ENCODE measurements around the gene ZDHHC14. TPM values are rescaled to one million over a fixed set of nuclear protein-coding genes. Genes with fewer than 3 reads are reported as not detected.

The ZDHHC14 gene
- total RNA-seq, 2 experiments from 2014 or later, result 1.7 to 2.5 TPM

- CTCF ChIA-PET, result no interaction called here
Observed at GRCh38 chr6:157412791-157413190, 31.8 kb downstream of the ZDHHC14 start.

GRCh38 chr6:157420497-157420896 lies 39.5 kb downstream of the ZDHHC14 start:
- Mint-ChIP-seq H3K9me3 (peaks cover 3% of the 10 kb centered on the region), H3K4me1 (ENCODE audit: low read depth) (peaks cover 4% of the 10 kb centered on the region), H3K27ac (no peak overlapping the region), H3K36me3 (ENCODE audit: low read depth) (peaks cover 1% of the 10 kb centered on the region), H3K4me3 (no peak overlapping the region), H3K27me3 (no peaks in the 10 kb centered on the region)
- ChIA-PET POLR2A (no interaction called here), CTCF (no interaction called here)
- intact Hi-C loops (cut with micrococcal nuclease), result no loop called here
- TF ChIP-seq CTCF (IDR thresholded peaks at IDR 0.05), result no peak
- no peak for DNase-seq
- ATAC-seq, result peak; percentile 39

More at GRCh38 chr6:157412791-157413190, 31.8 kb downstream of the ZDHHC14 start:
- Mint-ChIP-seq H3K4me1 (ENCODE audit: low read depth) (no peaks in the 10 kb centered on the region), H3K36me3 (ENCODE audit: low read depth) (no peaks in the 10 kb centered on the region), H3K4me3 (no peak overlapping the region), H3K27me3 (no peaks in the 10 kb centered on the region), H3K9me3 (no peaks in the 10 kb centered on the region), H3K27ac (no peak overlapping the region)
- intact Hi-C loops (cut with micrococcal nuclease), result no loop called here
- ATAC-seq, result no peak
- no peak for DNase-seq
- no peak for TF ChIP-seq CTCF (IDR thresholded peaks at IDR 0.05)
- POLR2A ChIA-PET, result no interaction called here

GRCh38 chr6:157424491-157425020 lies 43.6 kb downstream of the ZDHHC14 start:
- Mint-ChIP-seq H3K36me3 (ENCODE audit: low read depth) (peaks cover under 1% of the 10 kb centered on the region), H3K4me3 (no peak overlapping the region), H3K4me1 (ENCODE audit: low read depth) (peaks cover 25% of the 10 kb centered on the region), H3K9me3 (peaks cover under 1% of the 10 kb centered on the region), H3K27me3 (no peaks in the 10 kb centered on the region), H3K27ac (no peak overlapping the region)
- no peak for TF ChIP-seq CTCF (IDR thresholded peaks at IDR 0.05)
- ChIA-PET CTCF (interaction anchor here (0.6 to 1.2 kb wide), 2 partner anchors 110 to 188 kb away, joined by 3 read pairs; no protein-coding TSS in a partner anchor), POLR2A (no interaction called here)
- ATAC-seq (no peak), DNase-seq (no peak)
- intact Hi-C loops (cut with micrococcal nuclease), result no loop called here

- Mint-ChIP-seq H3K9me3 (no peaks in the 10 kb centered on the region), H3K27ac (peak overlapping the region; percentile 13), H3K27me3 (no peaks in the 10 kb centered on the region), H3K4me1 (ENCODE audit: low read depth) (peaks cover 22% of the 10 kb centered on the region), H3K4me3 (no peak overlapping the region), H3K36me3 (ENCODE audit: low read depth) (no peaks in the 10 kb centered on the region)
- ChIA-PET CTCF (no interaction called here), POLR2A (interaction anchor here (0.9 to 1.0 kb wide), 2 partner anchors 59 to 110 kb away, joined by 3 read pairs; no protein-coding TSS in a partner anchor)
- no peak for TF ChIP-seq CTCF (IDR thresholded peaks at IDR 0.05)
- ATAC-seq (no peak), DNase-seq (no peak)
- intact Hi-C loops (cut with micrococcal nuclease), result no loop called here
Observed at GRCh38 chr6:157427969-157428368, 47.0 kb downstream of the ZDHHC14 start.

GRCh38 chr6:157428427-157429202 lies 47.6 kb downstream of the ZDHHC14 start:
- ChIA-PET POLR2A (interaction anchor here (0.9 to 1.5 kb wide), 3 partner anchors 32 to 110 kb away, joined by 3 read pairs; no protein-coding TSS in a partner anchor), CTCF (no interaction called here)
- no peaks in the 10 kb centered on the region for H3K9me3 Mint-ChIP-seq
- no peaks in the 10 kb centered on the region for H3K36me3 Mint-ChIP-seq (ENCODE audit: low read depth)
- peak overlapping the region; percentile 55 for H3K27ac Mint-ChIP-seq
- intact Hi-C loops (cut with micrococcal nuclease), result no loop called here
- H3K4me3 Mint-ChIP-seq, result no peak overlapping the region
- no peak for TF ChIP-seq CTCF (IDR thresholded peaks at IDR 0.05)
- H3K4me1 Mint-ChIP-seq (ENCODE audit: low read depth), result peaks cover 22% of the 10 kb centered on the region
- peak; percentile 88 for ATAC-seq
- no peaks in the 10 kb centered on the region for H3K27me3 Mint-ChIP-seq
- peak; percentile 75 for DNase-seq

All from activated CD8-positive, alpha-beta T cell treated with anti-CD3 and anti-CD28 coated beads for 36 hours (primary cell).